ENCODE data around the gene PDE8A.
A peak's percentile ranks its signal among the peaks of the same experiment; 100 is the strongest.

Gene PDE8A

GRCh38 chr15:85099195-85099803 lies 117.6 kb downstream of the PDE8A start:
- DNase-seq = no peak

DNA sequence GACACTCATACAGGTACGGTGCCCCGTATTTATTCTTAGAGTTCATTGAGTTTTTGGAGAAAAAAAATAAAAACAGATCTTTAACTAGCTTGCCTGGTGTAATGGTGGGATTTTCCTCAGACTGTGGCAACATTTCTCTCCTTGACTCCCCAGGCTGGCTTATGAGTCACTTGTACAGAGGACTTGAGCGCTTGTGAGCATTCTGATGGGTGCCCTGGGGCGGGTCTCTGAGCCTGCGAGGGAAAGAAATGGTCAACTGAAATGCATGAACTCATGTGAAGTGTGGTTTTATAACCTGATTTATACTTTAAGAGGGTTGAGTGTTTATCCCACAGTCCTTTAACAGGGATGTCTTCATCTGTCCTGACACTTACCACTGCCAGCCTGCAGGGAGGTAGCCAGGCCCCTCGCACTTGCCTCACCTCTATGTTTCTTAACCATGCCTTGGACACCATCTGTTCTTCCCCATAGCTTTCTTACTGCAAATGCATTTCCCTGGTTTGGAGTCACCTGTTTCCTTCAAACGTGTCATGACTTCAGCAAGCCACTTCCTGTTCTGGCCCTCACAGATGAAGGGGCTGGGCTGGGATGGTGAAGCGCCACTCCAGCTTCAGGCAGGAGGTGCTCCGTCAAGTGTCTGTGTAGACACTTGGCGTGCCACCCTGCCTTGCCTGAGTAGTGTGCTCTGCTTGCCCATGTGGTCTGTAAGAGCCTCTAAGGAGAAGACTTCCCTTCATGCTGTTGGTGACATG lies 118.7 kb downstream of the PDE8A start:
- DNase-seq = peak; percentile 81

DNA sequence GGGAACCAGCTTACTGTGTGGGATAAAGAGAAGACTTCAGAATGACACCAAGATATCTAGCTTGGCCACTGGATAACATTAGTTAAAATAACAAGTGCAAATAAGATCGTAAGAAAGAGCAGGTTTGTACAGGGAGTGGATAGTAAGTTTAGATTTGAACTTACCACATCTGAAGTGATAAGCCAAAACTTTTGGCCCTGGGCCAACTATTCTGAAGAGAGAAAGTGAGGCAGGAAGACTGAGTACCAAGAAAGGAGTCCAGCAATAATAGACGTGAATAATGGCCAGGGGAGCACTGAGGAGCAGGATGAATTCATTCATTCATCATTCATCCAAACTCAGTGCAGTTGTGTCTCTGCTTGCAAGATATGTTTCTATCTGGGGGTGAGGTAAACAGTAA lies 122.9 kb downstream of the PDE8A start:
- no peak for DNase-seq

- DNase-seq = no peak
Measured at GRCh38 chr15:85108136-85108535, 126.5 kb downstream of the PDE8A start.

- DNase-seq = no peak
Measured at GRCh38 chr15:85109333-85109732, 127.7 kb downstream of the PDE8A start.

DNA sequence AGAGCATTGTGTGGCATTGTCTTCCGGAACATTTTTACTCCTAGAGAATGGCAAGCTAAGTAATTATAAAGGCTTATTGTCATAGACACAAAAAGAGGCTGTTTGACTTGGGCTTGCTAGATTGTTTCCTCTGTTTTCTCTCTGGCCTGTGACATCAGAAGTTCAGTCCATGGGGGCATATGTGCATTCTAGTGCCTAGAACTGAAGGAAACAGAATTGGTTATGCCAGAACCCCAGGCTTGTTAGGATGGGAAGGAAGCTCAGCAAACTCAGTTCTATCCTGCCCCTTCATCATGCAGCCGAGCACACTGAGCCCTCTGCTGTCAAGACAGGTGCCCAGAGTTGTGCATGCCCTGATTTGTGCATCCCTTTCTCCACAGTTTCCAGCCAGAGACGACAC lies 131.3 kb downstream of the PDE8A start:
- no peak for DNase-seq

DNA sequence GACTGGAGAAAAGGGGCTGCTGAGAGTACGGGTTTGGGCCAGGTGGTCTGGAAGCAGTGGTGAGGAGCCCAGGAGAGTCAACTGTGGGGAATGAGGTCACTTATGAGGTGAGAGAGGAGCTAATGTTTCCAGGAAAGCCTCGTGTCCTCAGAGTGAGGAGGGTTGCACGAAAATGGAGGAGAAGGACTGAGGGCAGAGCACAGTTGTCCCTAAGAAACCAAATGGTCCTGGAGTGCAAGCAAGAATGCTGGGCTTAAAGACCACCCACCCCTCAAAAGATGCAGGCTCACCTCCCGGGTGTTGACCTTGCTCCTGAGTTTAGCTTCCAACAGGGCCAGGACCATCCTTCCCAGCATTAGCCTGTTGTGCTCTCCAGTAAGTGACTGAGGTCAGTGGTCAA lies 133.2 kb downstream of the PDE8A start:
- no peak for DNase-seq

DNA sequence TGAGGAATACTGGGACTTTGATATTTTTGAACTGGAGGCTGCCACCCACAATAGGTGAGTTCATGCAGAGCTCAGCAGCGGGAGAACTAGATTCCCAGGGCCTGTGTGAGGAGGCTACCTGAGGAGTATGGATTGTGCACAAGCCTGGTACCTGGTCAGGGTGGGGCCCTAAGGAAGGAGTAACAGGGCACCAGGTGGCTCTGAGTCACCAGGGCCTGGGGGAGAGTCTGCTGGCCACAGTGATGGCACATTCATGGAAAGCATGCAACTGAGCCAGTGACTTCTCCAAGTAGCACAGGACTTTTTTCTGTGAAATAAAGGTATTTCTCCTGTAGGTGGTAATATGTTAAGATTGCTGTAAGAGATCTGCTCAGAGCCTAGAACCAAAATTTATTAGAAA lies 134.4 kb downstream of the PDE8A start:
- no peak for DNase-seq

- no peak for DNase-seq
Measured at GRCh38 chr15:85116494-85116893, 134.8 kb downstream of the PDE8A start.

DNA sequence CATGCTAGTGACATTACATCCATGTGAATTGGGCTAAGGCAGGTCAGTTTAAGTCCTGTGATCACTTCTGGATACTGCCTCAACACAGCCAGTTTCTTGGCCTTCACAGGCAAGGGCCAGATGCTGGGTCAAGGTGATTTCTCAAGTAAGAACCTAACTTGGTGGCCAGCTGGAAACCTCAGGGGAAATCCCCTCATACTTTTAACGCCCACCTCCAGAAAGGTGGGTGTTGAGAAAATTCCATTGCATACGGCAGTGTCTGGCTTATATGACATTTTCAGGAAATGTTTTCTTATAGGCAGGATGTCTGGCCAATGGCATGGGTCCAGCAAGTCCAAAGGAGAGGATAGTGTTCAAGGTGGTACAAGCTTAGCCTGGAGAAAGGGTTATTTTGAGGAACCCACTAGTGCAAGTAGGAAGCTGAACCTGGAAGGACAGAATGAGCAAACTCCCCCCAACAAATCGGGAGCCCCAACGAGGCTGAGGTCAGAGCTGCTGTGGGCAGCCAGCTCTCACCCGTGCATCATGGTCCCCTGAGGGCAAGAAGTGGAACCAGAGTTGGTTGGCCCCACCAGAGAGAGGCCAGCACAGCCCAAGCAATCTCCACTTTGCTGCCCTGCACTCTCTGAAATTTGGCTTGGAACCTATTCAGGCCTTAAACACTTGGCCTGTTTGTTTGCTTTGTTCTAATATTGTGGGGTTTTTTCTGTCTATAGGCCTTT lies 135.4 kb downstream of the PDE8A start:
- no peak for DNase-seq

DNA sequence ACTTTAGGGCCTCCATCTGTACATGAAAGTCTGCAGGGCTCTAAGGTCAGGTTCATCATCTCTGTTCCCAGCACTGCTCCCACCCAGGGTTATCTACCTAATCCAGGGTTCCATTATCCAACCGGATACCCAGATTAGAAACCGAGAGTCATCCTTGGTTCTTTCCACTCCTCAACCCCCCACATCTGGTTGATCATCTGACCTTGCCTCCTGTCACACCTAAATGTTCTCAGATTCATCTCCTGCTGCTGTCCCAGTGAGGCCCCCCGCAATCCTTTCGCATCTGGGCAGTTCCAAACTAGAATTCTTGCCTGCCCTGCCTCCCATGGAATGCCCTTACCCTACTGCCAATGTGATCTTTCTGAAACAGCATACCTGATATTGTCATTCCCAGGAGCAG lies 136.5 kb downstream of the PDE8A start:
- DNase-seq = no peak

DNA sequence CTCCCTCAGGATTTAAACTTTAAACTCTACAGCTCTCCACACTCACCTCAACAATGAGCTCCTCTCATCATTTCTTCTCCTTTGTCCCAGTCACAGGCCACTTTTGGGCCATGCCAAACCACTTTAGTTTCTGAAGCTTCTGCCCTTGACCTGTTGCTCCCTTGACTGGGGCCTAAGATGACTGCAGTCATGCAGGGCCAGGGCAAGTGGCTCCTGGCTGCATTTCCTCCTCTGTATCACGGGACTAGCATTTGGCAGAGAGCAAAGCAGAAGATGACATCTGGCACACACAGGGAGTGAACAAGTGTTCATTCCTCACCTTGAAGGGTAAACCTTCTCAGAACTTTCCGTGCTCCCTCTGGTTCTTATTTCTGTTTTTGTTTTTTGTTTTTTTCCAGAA lies 136.9 kb downstream of the PDE8A start:
- no peak for DNase-seq

- no peak for DNase-seq
Measured at GRCh38 chr15:85120351-85121113, 138.9 kb downstream of the PDE8A start.

- DNase-seq = no peak
Measured at GRCh38 chr15:85124173-85124572, 142.5 kb downstream of the PDE8A start.

- no peak for DNase-seq
Measured at GRCh38 chr15:85125056-85125661, 143.5 kb downstream of the PDE8A start.

DNA sequence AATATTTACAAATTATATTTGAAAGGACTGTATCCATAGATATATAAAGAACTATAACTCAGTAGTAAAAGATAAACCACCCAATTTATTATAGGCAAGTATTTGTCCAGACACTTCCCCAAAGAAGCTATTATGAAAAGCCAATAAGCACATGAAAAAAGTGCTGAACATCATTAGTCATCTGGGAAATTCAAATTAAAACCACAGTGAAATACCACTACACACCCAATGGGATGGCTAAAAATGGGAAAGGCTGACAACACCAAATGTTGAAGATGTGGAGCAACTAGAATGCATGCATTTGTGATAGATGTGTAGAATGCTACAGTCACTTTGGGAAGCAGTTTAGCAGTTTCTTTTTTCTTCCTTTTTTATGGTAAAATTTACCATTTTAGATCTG lies 147.0 kb downstream of the PDE8A start:
- DNase-seq = no peak

- DNase-seq = no peak
Measured at GRCh38 chr15:85129881-85130280, 148.2 kb downstream of the PDE8A start.

DNA sequence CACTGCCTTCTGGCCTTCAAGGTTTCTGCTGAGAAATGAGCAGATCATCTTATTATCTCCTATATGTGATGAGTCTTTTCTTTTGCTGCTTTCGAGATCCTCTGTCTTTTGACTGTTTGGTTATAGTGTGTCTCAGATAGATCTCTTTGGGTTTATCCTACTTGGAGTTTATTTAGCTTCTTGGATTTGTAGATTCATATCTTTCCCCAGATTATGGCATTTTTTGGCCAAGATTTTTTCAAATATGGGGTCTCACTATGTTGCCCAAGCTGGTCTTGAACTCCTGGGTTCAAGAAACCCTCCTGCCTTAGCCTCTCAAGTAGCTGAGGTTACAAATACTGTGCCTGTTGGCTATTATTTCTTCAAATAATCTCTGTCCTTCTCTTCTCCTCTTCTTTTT lies 150.3 kb downstream of the PDE8A start:
- no peak for DNase-seq

- DNase-seq = no peak
Measured at GRCh38 chr15:85133709-85134108, 152.1 kb downstream of the PDE8A start.

DNA sequence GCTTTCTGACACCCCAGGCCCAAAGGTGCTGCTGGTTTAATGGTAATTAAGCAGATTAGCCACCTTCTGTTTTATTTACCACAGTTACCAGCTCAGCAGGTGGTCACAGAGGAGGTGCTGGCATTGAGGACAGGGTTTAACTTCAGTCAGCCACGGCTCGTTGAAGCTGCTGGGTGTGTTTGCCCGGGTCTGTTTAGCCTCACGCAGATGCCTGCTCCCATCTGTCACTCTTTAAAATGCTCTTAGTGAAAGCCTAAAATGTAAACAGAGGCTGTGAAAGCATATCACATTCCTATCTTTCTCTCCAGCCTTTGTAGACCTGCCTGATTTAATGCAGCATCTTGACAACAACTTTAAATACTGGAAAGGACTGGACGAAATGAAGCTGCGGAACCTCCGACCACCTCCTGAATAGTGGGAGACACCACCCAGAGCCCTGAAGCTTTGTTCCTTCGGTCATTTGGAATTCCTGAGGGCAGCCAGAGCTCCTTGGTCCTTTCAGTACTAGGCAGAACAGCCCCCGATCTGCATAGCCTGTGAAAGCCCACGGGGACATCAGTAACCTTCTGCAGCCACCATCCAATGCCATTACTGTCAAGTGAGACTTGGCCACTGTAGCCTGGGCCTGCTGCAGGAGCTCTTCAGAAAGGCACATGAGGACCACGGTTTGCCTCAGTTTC lies 156.0 kb downstream of the PDE8A start:
- no peak for DNase-seq

DNA sequence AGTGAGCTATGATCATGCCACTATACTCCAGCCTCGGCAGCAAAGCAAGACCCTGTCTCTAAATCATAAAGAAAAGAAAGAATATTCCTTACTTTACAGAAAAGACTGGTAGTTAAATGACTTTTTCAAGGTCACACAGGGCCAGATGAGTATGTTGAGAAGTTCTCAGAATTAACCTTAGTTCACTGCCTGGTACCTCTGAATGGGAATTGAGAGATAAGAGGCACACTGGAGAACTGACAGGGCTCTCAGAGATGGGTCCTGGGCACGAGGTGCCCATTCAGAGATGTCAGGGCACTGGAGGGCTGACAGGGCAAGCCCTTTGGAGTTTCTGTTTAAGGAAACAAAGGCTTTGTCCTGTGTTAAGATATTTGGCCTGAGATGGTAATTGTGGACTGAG lies 157.7 kb downstream of the PDE8A start:
- DNase-seq = no peak

DNA sequence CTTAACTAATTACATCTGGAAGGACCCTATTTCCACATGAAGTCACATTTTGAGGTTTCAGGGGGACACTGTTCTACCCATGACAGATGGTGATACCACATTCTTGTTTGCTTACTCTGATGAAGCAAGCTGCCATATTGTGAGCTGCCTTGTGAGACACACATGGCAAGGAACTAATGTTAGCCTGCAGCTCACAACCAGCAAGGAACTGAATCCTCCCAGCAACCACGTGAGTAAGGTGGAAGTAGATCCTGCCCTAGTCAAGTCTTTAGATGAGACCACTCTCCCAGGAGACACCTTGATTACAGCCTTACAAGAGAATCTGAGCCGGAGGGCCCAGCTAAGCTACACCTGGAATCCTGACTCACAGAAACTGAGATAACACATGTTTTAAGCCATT lies 160.1 kb downstream of the PDE8A start:
- no peak for DNase-seq
